ENCODE measurements around the gene EBP. TPM values are rescaled to one million over a fixed set of nuclear protein-coding genes. Genes with fewer than 3 reads are reported as not detected.
"Not testable (repeated sequence)": the region's sequence is repeated elsewhere in the genome, so short reads cannot be mapped to it uniquely, and the experiment has no call there.

The EBP gene
- total RNA-seq, 1 donor from 2014 or later = 39.1 TPM

GRCh38 chrX:48514868-48515460 is 6.6 kb upstream of the EBP start:
- Mint-ChIP-seq H3K27me3 (ENCODE audit: low read depth) (no peaks in the 10 kb centered on the region), H3K4me3 (ENCODE audit: unreplicated experiment) (no peak overlapping the region), H3K27ac (ENCODE audit: unreplicated experiment) (no peak overlapping the region), H3K9me3 (ENCODE audit: low read depth) (peaks cover 5% of the 10 kb centered on the region), H3K36me3 (ENCODE audit: low read depth) (peaks cover 2% of the 10 kb centered on the region), H3K4me1 (ENCODE audit: low read depth) (peaks cover 1% of the 10 kb centered on the region)
- DNase-seq (ENCODE audit: low spot score) = no peak
- TF ChIP-seq CTCF (IDR thresholded peaks at IDR 0.05) = no peak

- Mint-ChIP-seq H3K36me3 (ENCODE audit: low read depth) (peaks cover 2% of the 10 kb centered on the region), H3K4me1 (ENCODE audit: low read depth) (no peaks in the 10 kb centered on the region), H3K4me3 (ENCODE audit: unreplicated experiment) (no peak overlapping the region), H3K9me3 (ENCODE audit: low read depth) (peaks cover 7% of the 10 kb centered on the region), H3K27me3 (ENCODE audit: low read depth) (no peaks in the 10 kb centered on the region), H3K27ac (ENCODE audit: unreplicated experiment) (no peak overlapping the region)
- DNase-seq (ENCODE audit: low spot score) = no peak
- TF ChIP-seq CTCF (IDR thresholded peaks at IDR 0.05) = no peak
These were observed 5.8 kb upstream of the EBP start for GRCh38 chrX:48515842-48516241.

- peaks cover 2% of the 10 kb centered on the region for H3K36me3 Mint-ChIP-seq (ENCODE audit: low read depth)
- peaks cover 2% of the 10 kb centered on the region for H3K4me1 Mint-ChIP-seq (ENCODE audit: low read depth)
- no peak for DNase-seq (ENCODE audit: low spot score)
- no peaks in the 10 kb centered on the region for H3K27me3 Mint-ChIP-seq (ENCODE audit: low read depth)
- TF ChIP-seq CTCF (IDR thresholded peaks at IDR 0.05) = no peak
- H3K9me3 Mint-ChIP-seq (ENCODE audit: low read depth) = peaks cover 7% of the 10 kb centered on the region
- H3K4me3 Mint-ChIP-seq (ENCODE audit: unreplicated experiment) = no peak overlapping the region
- no peak overlapping the region for H3K27ac Mint-ChIP-seq (ENCODE audit: unreplicated experiment)
These were observed 5.3 kb upstream of the EBP start for GRCh38 chrX:48516285-48516684.

- Mint-ChIP-seq H3K36me3 (ENCODE audit: low read depth) (peaks cover 2% of the 10 kb centered on the region), H3K4me1 (ENCODE audit: low read depth) (peaks cover 4% of the 10 kb centered on the region), H3K27me3 (ENCODE audit: low read depth) (no peaks in the 10 kb centered on the region), H3K27ac (ENCODE audit: unreplicated experiment) (no peak overlapping the region), H3K4me3 (ENCODE audit: unreplicated experiment) (no peak overlapping the region), H3K9me3 (ENCODE audit: low read depth) (peaks cover 7% of the 10 kb centered on the region)
- TF ChIP-seq CTCF (IDR thresholded peaks at IDR 0.05) = no peak
- DNase-seq (ENCODE audit: low spot score) = no peak
These were observed 4.6 kb upstream of the EBP start for GRCh38 chrX:48516987-48517386.

GRCh38 chrX:48519481-48519880 is 2.1 kb upstream of the EBP start:
- not testable (repeated sequence) for DNase-seq (ENCODE audit: low spot score); H3K36me3 Mint-ChIP-seq (ENCODE audit: low read depth); H3K4me1 Mint-ChIP-seq (ENCODE audit: low read depth); H3K4me3 Mint-ChIP-seq (ENCODE audit: unreplicated experiment); H3K9me3 Mint-ChIP-seq (ENCODE audit: low read depth); H3K27ac Mint-ChIP-seq (ENCODE audit: unreplicated experiment); H3K27me3 Mint-ChIP-seq (ENCODE audit: low read depth)

GRCh38 chrX:48520455-48520854 is 1.2 kb upstream of the EBP start:
- H3K4me3 Mint-ChIP-seq (ENCODE audit: unreplicated experiment) = peak overlapping the region; percentile 78
- H3K27me3 Mint-ChIP-seq (ENCODE audit: low read depth) = no peaks in the 10 kb centered on the region
- DNase-seq (ENCODE audit: low spot score) = no peak
- peaks cover 9% of the 10 kb centered on the region for H3K4me1 Mint-ChIP-seq (ENCODE audit: low read depth)
- no peak for TF ChIP-seq CTCF (IDR thresholded peaks at IDR 0.05)
- H3K27ac Mint-ChIP-seq (ENCODE audit: unreplicated experiment) = no peak overlapping the region
- H3K9me3 Mint-ChIP-seq (ENCODE audit: low read depth) = peaks cover 7% of the 10 kb centered on the region
- peaks cover 2% of the 10 kb centered on the region for H3K36me3 Mint-ChIP-seq (ENCODE audit: low read depth)
